GM18499 (cell line): ENCODE data around the gene ERO1A.

Experiments used
- ATAC-seq: cut with Tn5 transposase; IDR thresholded peaks from one replicate; pipeline ENCODE4 v1.9.1; 2021; ENCODE audit warnings: moderate number of reproducible peaks; ENCODE audit not compliant: insufficient read depth, unreplicated experiment

Gene ERO1A

GRCh38 chr14:52701223-52701622, 5.9 kb upstream of the ERO1A start:
- no peak for ATAC-seq

- ATAC-seq, result no peak
These were observed 5.4 kb upstream of the ERO1A start for GRCh38 chr14:52700701-52701172.

DNA sequence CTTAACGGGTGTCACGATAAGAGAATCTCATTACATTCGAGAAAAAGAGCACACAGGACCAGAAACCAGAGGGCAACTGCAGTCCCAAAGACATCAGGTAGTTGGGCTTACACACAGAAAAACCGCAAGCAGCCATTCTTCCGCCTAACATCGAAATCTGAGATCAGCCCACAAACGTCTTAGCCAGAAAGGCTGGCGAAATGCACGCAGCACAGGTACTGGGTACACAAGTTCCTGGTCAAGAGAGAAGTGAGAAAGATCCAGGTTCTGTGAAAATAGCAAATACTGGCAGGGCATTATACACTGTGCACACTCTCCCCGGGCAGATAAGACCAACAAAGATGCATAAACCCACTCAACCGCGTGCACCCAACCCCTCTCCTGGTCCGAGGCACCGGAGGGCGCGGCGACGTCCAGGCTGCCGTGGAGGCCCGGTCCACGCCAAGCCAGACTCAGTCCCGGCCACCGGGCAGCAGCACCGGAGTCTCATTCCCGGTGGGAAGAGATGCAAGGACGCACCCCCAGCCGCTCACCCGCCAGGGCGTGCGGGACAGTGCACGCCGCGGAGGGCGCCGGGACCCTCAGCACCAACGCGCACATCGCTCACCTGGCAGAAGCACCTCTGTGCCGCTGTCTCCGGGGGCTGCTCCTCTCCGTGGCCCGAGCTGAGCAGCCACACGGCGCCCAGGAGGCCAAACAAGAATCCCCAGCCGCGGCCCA, 437 bp downstream of the ERO1A start:
- peak; percentile 34 for ATAC-seq

DNA sequence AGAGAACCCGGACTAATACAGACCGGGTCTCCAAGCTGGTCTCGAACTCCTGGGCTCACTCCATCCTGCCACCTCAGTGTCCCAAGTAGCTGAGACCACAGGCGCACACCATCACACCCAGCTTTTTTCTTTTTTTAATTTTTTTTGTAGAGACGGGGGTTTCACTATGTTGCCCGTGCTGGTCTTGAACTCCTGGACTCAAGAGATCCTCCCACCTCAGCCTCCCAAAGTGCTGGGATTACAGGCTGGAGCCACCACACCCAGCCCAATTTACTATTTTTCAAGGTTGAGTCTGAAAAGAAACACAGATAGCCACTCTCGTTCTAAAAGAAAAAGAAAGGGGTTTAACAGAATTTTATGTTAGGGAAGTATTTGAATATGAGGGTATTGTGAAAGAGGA, 1.8 kb downstream of the ERO1A start:
- ATAC-seq, result no peak

DNA sequence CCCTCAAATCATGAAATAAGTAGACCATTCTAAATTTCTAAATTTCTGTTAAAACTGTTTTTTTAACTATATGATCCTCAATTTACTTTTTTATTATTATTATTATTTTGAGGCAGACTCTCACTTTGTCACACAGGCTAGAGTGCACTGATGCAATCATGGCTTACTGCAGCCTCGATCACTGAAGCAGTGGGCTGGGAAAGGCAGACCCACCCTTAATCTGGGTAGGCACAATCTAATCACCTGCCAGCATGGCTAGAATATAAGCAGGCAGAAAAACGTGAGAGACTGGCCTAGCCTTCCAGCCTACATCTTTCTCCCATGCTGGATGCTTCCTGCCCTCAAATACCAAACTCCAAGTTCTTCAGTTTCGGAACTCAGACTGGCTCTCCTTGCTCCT, 2.3 kb downstream of the ERO1A start:
- no peak for ATAC-seq

DNA sequence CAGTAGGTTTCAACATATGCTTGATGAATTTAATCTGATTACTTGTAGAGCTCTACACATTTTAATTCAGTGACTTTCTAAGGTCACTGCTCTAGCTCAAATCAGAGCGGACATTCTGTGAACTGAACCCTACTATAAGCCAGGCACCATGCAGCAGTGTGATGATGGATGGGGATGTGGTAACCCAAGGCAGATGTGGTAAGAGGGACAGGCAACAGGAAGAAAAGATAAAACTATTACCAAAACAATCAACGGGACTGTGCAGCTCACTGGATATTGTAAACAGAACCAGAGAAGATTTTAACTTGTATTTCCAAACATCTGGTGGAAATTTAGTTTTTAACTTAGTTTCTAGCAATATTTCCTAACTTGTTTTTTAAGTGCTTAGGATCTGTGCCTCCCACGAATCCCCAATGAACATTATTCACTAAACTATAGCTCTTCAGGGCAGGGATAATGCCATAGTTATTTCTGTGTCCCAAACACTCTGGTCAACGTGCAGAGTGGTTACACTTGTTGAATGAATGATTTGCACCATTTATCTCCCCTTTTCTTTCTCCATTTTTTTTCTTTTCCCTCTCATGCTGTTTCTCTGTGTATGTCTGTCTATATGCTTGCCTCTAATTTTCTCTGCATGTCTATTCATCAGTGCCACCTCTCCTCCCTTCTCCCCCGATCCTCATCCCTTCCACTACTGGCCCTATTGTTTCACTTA, 3.0 kb downstream of the ERO1A start:
- ATAC-seq, result no peak

DNA sequence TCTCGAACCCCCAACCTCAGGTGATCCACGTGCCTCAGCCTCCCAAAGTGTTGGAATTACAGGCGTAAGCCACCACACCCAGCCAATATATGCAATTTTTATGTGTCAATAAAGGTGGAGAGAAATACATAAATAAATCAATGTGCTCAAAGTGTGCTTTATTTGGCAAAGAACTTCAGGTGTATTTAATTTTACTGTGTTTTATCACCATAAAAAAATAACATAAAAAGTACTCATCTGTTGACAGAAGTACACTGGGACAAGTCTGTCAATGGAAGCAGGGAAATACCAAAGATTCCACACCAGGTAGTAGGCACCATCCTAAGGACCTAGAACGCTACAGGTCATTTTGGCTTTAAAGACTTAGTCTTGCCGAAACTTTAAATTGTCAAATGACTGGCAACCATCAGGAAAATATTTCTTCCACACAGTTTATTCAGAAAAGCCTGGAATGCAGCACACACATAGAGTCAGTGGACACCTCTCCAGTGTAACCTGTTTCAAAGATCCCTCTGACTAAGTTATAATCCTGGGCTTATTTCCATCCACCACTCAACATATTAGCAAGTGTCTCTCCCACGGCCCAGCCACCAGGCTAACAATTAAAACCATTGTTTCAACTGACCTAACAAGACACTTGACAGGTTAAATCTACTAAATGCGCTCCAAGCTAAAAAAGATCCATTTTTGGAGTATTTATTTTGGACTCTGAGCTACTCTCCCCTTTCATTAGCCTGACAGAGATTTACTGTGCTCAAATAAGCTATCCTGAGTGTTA, 4.2 kb downstream of the ERO1A start:
- ATAC-seq, result no peak

DNA sequence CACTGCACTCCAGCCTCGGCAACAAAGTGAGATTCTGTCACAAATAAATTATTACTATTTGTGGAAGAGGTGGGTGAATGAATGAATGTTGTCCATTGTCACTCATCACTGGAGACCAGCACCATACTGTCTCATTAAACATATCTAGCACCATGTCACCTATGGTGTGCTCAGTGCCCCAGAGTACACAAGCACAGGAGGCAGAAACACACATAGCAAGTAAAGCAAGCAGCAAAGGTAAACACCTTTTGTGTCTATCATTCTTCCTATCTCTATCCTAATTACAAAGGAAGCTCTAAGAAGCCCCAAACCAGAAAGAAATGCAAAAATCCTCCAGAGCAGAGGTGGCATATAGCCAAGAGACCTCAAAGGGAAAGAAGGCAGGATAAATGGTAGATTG, 9.2 kb downstream of the ERO1A start:
- no peak for ATAC-seq

- ATAC-seq, result no peak
These were observed 11.3 kb downstream of the ERO1A start for GRCh38 chr14:52683985-52684520.

DNA sequence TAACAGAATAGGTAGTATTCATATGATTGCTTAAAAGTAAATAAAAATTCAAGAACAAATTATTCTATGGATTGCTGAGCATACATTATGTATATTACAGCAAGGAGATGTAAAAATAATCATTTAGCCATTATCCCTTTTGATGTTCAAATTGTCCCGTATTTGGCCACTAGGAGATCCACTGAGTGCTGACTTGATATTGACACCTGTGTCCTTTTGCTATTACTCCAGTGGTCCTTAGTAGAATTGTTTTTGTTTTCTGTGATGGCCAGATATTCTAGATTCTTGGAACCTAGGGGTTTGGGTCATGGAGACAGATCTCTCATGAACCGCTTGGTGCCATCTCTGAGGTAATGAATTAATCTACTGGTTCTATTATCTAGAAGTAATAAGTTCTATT, 16.8 kb downstream of the ERO1A start:
- ATAC-seq, result no peak

- no peak for ATAC-seq
These were observed 31.5 kb downstream of the ERO1A start for GRCh38 chr14:52663850-52664249.

DNA sequence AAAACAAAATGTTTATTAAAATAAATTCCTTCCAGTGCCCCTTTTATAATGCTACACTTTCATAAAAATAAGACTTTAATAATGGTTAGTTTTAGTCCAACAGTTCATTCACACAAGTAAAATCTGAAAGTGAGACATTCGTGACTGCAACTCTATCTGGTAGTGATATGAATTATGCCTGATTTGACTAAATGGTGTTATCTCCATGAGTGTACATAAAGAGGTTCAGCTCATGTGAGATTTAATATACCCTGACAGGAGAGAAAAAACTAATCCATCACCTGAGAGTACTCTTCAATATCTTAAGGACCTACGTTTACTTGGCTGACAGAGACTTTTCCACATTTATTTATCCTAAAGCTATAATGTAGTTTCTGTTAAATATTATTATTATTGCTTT, 34.0 kb downstream of the ERO1A start:
- ATAC-seq, result no peak

GRCh38 chr14:52660832-52661231, 34.5 kb downstream of the ERO1A start:
- no peak for ATAC-seq

GRCh38 chr14:52660325-52660724, 35.0 kb downstream of the ERO1A start:
- ATAC-seq, result no peak

DNA sequence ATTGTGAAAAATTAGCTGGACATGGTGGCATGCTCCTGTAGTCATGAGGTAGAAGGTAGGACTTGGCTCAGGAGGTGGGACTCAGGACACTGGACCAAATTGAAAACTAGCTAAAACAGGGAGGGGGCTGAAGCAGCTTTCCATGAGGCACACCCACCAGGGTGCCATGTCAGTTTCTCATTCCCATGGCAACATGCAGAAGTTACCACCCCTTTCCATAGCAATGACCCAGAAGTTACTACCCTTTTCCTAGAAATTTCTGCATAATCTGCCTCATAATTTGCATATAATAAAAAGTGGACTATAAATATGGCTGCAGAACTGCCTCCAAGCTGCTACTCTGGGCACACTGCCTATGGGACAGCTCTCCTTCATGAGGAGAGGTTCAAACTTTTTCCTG, 38.5 kb downstream of the ERO1A start:
- no peak for ATAC-seq

- ATAC-seq, result no peak
These were observed 44.6 kb downstream of the ERO1A start for GRCh38 chr14:52650774-52651173.

GRCh38 chr14:52649511-52649910, 45.8 kb downstream of the ERO1A start:
- ATAC-seq, result no peak

GRCh38 chr14:52641745-52642144, 53.6 kb downstream of the ERO1A start:
- ATAC-seq, result no peak

DNA sequence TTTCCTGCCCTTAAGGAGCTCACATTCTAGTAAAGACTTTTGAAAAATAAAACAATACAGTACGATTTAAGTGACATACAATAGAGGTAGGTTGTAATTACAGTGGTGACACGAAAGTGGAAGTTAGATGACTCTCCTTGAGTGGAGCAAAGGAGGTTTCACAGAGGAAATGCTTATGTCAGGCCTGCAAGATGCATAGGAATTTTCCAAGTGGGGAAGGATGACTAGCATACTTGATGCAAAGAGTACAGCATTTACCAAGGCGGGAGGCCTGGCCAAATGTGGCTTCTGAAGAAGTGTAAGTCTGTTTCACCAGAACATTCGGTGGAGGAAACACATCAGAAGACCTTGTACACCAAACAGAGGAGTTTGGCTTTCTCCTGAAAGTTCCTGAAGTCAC, 55.2 kb downstream of the ERO1A start:
- ATAC-seq, result no peak

GRCh38 chr14:52619687-52620086, 75.7 kb downstream of the ERO1A start:
- ATAC-seq, result no peak

GRCh38 chr14:52618602-52619001, 76.8 kb downstream of the ERO1A start:
- ATAC-seq, result no peak
